GM23338 (cell line): Measurements from ENCODE around the gene TTLL6.

Experiments
- CREB1 ChIP-seq: fragments of 250-450 bp; sonication (Bioruptor Pico); IDR thresholded peaks from 2 replicates; pipeline ENCODE4 v1.5.0; 2020; ENCODE audit warnings: low read depth, mild to moderate bottlenecking, moderate library complexity
- EZH2 ChIP-seq: fragments of 200-600 bp; sonication (generic); IDR thresholded peaks from one replicate; pipeline ENCODE4 v1.8.0; 2017; ENCODE audit warnings: antibody characterized with exemption, mild to moderate bottlenecking, low read depth; ENCODE audit not compliant: unreplicated experiment
- EZH2phosphoT487 ChIP-seq: fragments of 200-600 bp; sonication (generic); IDR thresholded peaks from one replicate; pipeline ENCODE4 v1.8.1; 2018; ENCODE audit warnings: antibody characterized with exemption; ENCODE audit not compliant: unreplicated experiment
- JUNB ChIP-seq: IDR thresholded peaks from one replicate; pipeline ENCODE4 v1.6.1; 2016; ENCODE audit warnings: antibody characterized with exemption; ENCODE audit not compliant: unreplicated experiment
- NANOG ChIP-seq: IDR thresholded peaks from 2 replicates; pipeline ENCODE4 v1.6.1; 2016; ENCODE audit warnings: antibody characterized with exemption, borderline replicate concordance
- POLR2AphosphoS5 ChIP-seq: IDR thresholded peaks from 2 replicates; pipeline ENCODE4 v1.6.1; 2016; ENCODE audit warnings: antibody characterized with exemption, low read depth
- STAT1 ChIP-seq: IDR thresholded peaks from one replicate; pipeline ENCODE4 v1.6.1; 2016; ENCODE audit warnings: antibody characterized with exemption; ENCODE audit not compliant: unreplicated experiment
- ZNF114 ChIP-seq: fragments of 250-450 bp; sonication (Bioruptor Pico); IDR thresholded peaks from 2 replicates; pipeline ENCODE4 v1.5.0; 2020; ENCODE audit warnings: mild to moderate bottlenecking, moderate library complexity
- ZNF331 ChIP-seq: fragments of 250-450 bp; sonication (Bioruptor Pico); IDR thresholded peaks from 2 replicates; pipeline ENCODE4 v1.5.0; 2020; ENCODE audit warnings: low read depth, mild to moderate bottlenecking, moderate library complexity
- TF ChIP-seq, protein P1 (sequence below), 2 experiments: fragments of 200-600 bp in 1 of 2; sonication (generic) in 1 of 2; conservative IDR thresholded peaks; 2 replicates each; pipeline versions ENCODE4 v1.5.1 to v1.6.1; 2016 to 2017; ENCODE audit warnings: antibody characterized with exemption in 2 of 2, low read depth in 2 of 2, mild to moderate bottlenecking in 2 of 2, moderate library complexity in 1 of 2
- TF ChIP-seq, protein P2 (sequence below): IDR thresholded peaks from one replicate; pipeline ENCODE4 v1.6.1; 2018; ENCODE audit warnings: antibody characterized with exemption; ENCODE audit not compliant: unreplicated experiment
- TF ChIP-seq, protein P3 (sequence below): IDR thresholded peaks from 2 replicates; pipeline ENCODE4 v1.6.1; 2016; ENCODE audit warnings: antibody characterized with exemption
- TF ChIP-seq, protein P4 (sequence below): fragments of 250-450 bp; sonication (Bioruptor Pico); IDR thresholded peaks from 2 replicates; pipeline ENCODE4 v1.5.0; 2020; ENCODE audit warnings: mild to moderate bottlenecking, moderate library complexity

DNA sequence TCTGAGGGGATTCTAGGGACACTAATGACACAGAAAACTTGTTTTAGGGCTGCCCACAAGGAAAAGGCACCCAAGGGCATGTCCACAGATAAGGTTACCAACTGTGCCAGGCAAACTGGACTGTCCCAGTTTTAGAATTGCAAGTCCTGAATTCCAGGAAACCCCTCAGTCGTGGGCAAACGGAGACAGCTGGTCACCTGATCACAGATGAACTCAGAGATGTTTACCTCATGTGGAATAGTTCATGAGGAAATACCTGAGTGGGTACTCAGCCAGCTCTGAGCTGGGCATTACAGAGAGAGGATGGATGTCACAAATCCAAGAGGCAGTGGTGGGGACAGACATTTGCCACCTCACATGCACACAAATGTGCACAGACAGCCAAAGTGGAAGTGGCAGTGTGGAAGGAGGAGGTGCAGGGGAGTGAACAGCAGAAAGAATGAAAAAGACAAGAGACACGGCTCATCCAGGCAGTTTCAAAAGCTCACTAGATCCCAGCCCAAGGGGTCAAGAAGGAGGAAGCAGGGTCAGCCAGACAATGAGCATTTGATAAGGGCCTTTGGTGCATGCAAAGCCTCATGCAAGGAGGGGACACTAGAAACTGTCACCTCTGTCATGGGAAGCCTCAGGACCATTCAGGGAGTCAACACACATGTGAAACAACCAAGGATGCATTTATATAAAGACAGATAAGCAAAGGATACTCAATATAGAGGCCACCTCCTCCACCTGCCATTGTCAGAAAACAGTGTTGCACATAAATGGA lies 24.8 kb downstream of the TTLL6 start:
- TF ChIP-seq ZNF114 (CRISPR knock-in tag) (no peak), POLR2AphosphoS5 (no peak), EZH2phosphoT487 (no peak), EZH2 (no peak), ZNF331 (CRISPR knock-in tag) (no peak), NANOG (no peak), CREB1 (CRISPR knock-in tag) (no peak), STAT1 (no peak), JUNB (no peak)
- TF ChIP-seq, protein P1, sequence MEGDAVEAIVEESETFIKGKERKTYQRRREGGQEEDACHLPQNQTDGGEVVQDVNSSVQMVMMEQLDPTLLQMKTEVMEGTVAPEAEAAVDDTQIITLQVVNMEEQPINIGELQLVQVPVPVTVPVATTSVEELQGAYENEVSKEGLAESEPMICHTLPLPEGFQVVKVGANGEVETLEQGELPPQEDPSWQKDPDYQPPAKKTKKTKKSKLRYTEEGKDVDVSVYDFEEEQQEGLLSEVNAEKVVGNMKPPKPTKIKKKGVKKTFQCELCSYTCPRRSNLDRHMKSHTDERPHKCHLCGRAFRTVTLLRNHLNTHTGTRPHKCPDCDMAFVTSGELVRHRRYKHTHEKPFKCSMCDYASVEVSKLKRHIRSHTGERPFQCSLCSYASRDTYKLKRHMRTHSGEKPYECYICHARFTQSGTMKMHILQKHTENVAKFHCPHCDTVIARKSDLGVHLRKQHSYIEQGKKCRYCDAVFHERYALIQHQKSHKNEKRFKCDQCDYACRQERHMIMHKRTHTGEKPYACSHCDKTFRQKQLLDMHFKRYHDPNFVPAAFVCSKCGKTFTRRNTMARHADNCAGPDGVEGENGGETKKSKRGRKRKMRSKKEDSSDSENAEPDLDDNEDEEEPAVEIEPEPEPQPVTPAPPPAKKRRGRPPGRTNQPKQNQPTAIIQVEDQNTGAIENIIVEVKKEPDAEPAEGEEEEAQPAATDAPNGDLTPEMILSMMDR (conservative IDR thresholded peaks at IDR 0.05; ENCODE audit: low read depth in 2 of 2) = no peak
- TF ChIP-seq, protein P2, sequence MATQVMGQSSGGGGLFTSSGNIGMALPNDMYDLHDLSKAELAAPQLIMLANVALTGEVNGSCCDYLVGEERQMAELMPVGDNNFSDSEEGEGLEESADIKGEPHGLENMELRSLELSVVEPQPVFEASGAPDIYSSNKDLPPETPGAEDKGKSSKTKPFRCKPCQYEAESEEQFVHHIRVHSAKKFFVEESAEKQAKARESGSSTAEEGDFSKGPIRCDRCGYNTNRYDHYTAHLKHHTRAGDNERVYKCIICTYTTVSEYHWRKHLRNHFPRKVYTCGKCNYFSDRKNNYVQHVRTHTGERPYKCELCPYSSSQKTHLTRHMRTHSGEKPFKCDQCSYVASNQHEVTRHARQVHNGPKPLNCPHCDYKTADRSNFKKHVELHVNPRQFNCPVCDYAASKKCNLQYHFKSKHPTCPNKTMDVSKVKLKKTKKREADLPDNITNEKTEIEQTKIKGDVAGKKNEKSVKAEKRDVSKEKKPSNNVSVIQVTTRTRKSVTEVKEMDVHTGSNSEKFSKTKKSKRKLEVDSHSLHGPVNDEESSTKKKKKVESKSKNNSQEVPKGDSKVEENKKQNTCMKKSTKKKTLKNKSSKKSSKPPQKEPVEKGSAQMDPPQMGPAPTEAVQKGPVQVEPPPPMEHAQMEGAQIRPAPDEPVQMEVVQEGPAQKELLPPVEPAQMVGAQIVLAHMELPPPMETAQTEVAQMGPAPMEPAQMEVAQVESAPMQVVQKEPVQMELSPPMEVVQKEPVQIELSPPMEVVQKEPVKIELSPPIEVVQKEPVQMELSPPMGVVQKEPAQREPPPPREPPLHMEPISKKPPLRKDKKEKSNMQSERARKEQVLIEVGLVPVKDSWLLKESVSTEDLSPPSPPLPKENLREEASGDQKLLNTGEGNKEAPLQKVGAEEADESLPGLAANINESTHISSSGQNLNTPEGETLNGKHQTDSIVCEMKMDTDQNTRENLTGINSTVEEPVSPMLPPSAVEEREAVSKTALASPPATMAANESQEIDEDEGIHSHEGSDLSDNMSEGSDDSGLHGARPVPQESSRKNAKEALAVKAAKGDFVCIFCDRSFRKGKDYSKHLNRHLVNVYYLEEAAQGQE = no peak
- TF ChIP-seq, protein P3, sequence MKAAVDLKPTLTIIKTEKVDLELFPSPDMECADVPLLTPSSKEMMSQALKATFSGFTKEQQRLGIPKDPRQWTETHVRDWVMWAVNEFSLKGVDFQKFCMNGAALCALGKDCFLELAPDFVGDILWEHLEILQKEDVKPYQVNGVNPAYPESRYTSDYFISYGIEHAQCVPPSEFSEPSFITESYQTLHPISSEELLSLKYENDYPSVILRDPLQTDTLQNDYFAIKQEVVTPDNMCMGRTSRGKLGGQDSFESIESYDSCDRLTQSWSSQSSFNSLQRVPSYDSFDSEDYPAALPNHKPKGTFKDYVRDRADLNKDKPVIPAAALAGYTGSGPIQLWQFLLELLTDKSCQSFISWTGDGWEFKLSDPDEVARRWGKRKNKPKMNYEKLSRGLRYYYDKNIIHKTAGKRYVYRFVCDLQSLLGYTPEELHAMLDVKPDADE = no peak
- TF ChIP-seq, protein P4, sequence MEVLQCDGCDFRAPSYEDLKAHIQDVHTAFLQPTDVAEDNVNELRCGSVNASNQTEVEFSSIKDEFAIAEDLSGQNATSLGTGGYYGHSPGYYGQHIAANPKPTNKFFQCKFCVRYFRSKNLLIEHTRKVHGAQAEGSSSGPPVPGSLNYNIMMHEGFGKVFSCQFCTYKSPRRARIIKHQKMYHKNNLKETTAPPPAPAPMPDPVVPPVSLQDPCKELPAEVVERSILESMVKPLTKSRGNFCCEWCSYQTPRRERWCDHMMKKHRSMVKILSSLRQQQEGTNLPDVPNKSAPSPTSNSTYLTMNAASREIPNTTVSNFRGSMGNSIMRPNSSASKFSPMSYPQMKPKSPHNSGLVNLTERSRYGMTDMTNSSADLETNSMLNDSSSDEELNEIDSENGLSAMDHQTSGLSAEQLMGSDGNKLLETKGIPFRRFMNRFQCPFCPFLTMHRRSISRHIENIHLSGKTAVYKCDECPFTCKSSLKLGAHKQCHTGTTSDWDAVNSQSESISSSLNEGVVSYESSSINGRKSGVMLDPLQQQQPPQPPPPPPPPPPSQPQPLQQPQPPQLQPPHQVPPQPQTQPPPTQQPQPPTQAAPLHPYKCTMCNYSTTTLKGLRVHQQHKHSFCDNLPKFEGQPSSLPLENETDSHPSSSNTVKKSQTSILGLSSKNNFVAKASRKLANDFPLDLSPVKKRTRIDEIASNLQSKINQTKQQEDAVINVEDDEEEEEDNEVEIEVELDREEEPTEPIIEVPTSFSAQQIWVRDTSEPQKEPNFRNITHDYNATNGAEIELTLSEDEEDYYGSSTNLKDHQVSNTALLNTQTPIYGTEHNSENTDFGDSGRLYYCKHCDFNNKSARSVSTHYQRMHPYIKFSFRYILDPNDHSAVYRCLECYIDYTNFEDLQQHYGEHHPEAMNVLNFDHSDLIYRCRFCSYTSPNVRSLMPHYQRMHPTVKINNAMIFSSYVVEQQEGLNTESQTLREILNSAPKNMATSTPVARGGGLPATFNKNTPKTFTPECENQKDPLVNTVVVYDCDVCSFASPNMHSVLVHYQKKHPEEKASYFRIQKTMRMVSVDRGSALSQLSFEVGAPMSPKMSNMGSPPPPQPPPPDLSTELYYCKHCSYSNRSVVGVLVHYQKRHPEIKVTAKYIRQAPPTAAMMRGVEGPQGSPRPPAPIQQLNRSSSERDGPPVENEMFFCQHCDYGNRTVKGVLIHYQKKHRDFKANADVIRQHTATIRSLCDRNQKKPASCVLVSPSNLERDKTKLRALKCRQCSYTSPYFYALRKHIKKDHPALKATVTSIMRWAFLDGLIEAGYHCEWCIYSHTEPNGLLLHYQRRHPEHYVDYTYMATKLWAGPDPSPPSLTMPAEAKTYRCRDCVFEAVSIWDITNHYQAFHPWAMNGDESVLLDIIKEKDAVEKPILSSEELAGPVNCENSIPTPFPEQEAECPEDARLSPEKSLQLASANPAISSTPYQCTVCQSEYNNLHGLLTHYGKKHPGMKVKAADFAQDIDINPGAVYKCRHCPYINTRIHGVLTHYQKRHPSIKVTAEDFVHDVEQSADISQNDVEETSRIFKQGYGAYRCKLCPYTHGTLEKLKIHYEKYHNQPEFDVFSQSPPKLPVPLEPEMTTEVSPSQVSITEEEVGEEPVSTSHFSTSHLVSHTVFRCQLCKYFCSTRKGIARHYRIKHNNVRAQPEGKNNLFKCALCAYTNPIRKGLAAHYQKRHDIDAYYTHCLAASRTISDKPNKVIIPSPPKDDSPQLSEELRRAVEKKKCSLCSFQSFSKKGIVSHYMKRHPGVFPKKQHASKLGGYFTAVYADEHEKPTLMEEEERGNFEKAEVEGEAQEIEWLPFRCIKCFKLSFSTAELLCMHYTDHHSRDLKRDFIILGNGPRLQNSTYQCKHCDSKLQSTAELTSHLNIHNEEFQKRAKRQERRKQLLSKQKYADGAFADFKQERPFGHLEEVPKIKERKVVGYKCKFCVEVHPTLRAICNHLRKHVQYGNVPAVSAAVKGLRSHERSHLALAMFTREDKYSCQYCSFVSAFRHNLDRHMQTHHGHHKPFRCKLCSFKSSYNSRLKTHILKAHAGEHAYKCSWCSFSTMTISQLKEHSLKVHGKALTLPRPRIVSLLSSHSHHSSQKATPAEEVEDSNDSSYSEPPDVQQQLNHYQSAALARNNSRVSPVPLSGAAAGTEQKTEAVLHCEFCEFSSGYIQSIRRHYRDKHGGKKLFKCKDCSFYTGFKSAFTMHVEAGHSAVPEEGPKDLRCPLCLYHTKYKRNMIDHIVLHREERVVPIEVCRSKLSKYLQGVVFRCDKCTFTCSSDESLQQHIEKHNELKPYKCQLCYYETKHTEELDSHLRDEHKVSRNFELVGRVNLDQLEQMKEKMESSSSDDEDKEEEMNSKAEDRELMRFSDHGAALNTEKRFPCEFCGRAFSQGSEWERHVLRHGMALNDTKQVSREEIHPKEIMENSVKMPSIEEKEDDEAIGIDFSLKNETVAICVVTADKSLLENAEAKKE (CRISPR knock-in tag) = no peak
